Stimulated activated CD8-positive, alpha-beta memory T cell treated with anti-CD3 and anti-CD28 coated beads, Interleukin-15, amount 100 ng/mL, for 4 hours (primary cell): ENCODE results near the gene NCAM1.

ENCODE experiments used
- DNase-seq, 2 donors: peaks; one replicate each; pipeline ENCODE4 v3.0.0-alpha.2; 2020; ENCODE audit warnings: low read depth in 2 of 2

Gene NCAM1

GRCh38 chr11:113087706-113088105 lies 126.5 kb downstream of the NCAM1 start:
- no peak for DNase-seq

GRCh38 chr11:113090716-113091480 lies 129.7 kb downstream of the NCAM1 start:
- DNase-seq, result no peak

GRCh38 chr11:113091481-113091780 lies 130.2 kb downstream of the NCAM1 start:
- no peak for DNase-seq

GRCh38 chr11:113096648-113097047 lies 135.4 kb downstream of the NCAM1 start:
- DNase-seq, result no peak

GRCh38 chr11:113103932-113104690 lies 142.9 kb downstream of the NCAM1 start:
- DNase-seq, result no peak

- no peak for DNase-seq
Observed at GRCh38 chr11:113104691-113105251, 143.6 kb downstream of the NCAM1 start.

GRCh38 chr11:113105592-113105991 lies 144.4 kb downstream of the NCAM1 start:
- DNase-seq, result no peak

GRCh38 chr11:113106507-113106906 lies 145.3 kb downstream of the NCAM1 start:
- DNase-seq, result no peak

GRCh38 chr11:113110046-113110445 lies 148.8 kb downstream of the NCAM1 start:
- DNase-seq, result no peak

- no peak for DNase-seq
Observed at GRCh38 chr11:113111156-113111555, 149.9 kb downstream of the NCAM1 start.

- DNase-seq, result no peak
Observed at GRCh38 chr11:113112307-113112706, 151.1 kb downstream of the NCAM1 start.

- DNase-seq, result no peak
Observed at GRCh38 chr11:113113801-113114704, 152.8 kb downstream of the NCAM1 start.

- DNase-seq, result no peak
Observed at GRCh38 chr11:113114705-113115027, 153.4 kb downstream of the NCAM1 start.

- DNase-seq, result no peak
Observed at GRCh38 chr11:113118104-113118503, 156.9 kb downstream of the NCAM1 start.

- no peak for DNase-seq
Observed at GRCh38 chr11:113119074-113119473, 157.9 kb downstream of the NCAM1 start.

- DNase-seq, result no peak
Observed at GRCh38 chr11:113119966-113120736, 158.9 kb downstream of the NCAM1 start.

GRCh38 chr11:113121746-113122145 lies 160.5 kb downstream of the NCAM1 start:
- DNase-seq, result no peak

- no peak for DNase-seq
Observed at GRCh38 chr11:113124006-113124405, 162.8 kb downstream of the NCAM1 start.

GRCh38 chr11:113124578-113124977 lies 163.4 kb downstream of the NCAM1 start:
- DNase-seq, result no peak

- DNase-seq, result no peak
Observed at GRCh38 chr11:113129261-113129992, 168.2 kb downstream of the NCAM1 start.
